Brain microvascular endothelial cell (primary cell): ENCODE results near the gene ENOX1.
"Not testable (repeated sequence)": the region's sequence is repeated elsewhere in the genome, so short reads cannot be mapped to it uniquely, and the experiment has no call there.

Experiments used
- DNase-seq: peaks from one replicate; pipeline ENCODE4 v3.0.0-alpha.2; 2020
- H3K27ac ChIP-seq: fragments of 250-450 bp; sonication (Bioruptor Pico); 2 replicates; pipeline ENCODE4 v1.5.1; 2020; ENCODE audit warnings: mild to moderate bottlenecking, moderate library complexity
- H3K27me3 ChIP-seq: fragments of 250-450 bp; sonication (Bioruptor Pico); replicated peaks from 2 replicates; pipeline ENCODE4 v1.5.1; 2020; ENCODE audit warnings: mild to moderate bottlenecking
- H3K36me3 ChIP-seq: fragments of 250-450 bp; sonication (Bioruptor Pico); replicated peaks from 2 replicates; pipeline ENCODE4 v1.5.1; 2020; ENCODE audit warnings: mild to moderate bottlenecking
- H3K4me3 ChIP-seq: 2 replicates; pipeline ENCODE4 v1.5.1; 2011; ENCODE audit warnings: low read depth, mild to moderate bottlenecking, control low read depth, low read length, moderate library complexity
- in situ Hi-C: cut with HindIII; loops from 2 replicates; pipeline ENCODE4 v1.10.0; 2017; ENCODE audit warnings: low sequenced_read_pairs, low pct_ligation_motif_present
- TF ChIP-seq, protein P1 (sequence below): IDR thresholded peaks from 2 replicates; pipeline ENCODE4 v1.5.1; 2011; ENCODE audit warnings: low read depth, mild to moderate bottlenecking, moderate library complexity, low read length, control low read depth, inconsistent platforms; ENCODE audit errors: missing control alignments

The ENOX1 gene

DNA sequence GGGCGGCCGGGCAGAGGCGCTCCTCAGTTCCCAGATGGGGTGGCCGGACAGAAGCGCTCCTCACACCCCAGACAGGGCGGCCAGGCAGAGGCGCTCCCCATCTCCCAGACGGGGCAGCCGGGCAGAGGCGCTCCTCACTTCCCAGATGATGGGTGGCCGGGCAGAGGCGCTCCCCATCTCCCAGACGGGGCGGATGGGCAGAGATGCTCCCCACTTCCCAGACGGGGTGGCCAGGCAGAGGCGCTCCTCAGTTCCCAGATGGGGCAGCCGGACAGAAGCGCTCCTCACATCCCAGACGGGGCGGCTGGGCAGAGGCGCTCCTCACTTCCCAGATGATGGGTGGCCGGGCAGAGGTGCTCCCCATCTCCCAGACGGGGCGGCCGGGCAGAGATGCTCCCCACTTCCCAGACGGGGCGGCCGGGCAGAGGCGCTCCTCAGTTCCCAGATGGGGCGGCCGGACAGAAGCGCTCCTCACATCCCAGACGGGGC, 370.8 kb downstream of the ENOX1 start:
- H3K36me3 ChIP-seq, DNase-seq, H3K27ac ChIP-seq, H3K4me3 ChIP-seq, in situ Hi-C loops, H3K27me3 ChIP-seq: not testable (repeated sequence)

DNA sequence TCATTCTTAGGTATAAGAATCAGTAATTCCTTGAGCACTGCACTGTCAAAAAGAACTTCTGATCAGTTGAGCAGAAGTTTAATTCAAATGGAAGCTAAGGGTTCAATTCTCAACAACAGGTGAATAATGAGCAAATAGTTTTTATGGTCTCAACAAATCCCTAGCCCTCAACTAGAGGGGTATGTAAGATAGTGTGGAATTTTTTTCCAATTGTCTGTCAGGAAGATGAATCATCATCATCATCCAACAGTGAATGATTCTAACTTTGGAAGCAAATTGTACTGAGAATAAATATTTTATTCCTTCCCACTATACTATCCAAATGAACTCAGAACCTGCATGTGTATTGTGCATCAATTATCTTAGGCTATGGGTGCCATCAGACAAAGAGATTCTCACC, 372.7 kb downstream of the ENOX1 start:
- TF ChIP-seq, protein P1, sequence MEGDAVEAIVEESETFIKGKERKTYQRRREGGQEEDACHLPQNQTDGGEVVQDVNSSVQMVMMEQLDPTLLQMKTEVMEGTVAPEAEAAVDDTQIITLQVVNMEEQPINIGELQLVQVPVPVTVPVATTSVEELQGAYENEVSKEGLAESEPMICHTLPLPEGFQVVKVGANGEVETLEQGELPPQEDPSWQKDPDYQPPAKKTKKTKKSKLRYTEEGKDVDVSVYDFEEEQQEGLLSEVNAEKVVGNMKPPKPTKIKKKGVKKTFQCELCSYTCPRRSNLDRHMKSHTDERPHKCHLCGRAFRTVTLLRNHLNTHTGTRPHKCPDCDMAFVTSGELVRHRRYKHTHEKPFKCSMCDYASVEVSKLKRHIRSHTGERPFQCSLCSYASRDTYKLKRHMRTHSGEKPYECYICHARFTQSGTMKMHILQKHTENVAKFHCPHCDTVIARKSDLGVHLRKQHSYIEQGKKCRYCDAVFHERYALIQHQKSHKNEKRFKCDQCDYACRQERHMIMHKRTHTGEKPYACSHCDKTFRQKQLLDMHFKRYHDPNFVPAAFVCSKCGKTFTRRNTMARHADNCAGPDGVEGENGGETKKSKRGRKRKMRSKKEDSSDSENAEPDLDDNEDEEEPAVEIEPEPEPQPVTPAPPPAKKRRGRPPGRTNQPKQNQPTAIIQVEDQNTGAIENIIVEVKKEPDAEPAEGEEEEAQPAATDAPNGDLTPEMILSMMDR: no peak
- no peak overlapping the region for H3K27ac ChIP-seq
- no peak overlapping the region for H3K4me3 ChIP-seq
- DNase-seq: no peak
- no peaks in the 10 kb centered on the region for H3K27me3 ChIP-seq
- in situ Hi-C loops: no loop called here
- H3K36me3 ChIP-seq: no peaks in the 10 kb centered on the region

- in situ Hi-C loops: no loop called here
- Histone ChIP-seq H3K27me3 (no peaks in the 10 kb centered on the region), H3K4me3 (no peak overlapping the region), H3K36me3 (no peaks in the 10 kb centered on the region), H3K27ac (no peak overlapping the region)
- no peak for DNase-seq
- TF ChIP-seq, protein P1: no peak
These were observed 375.0 kb downstream of the ENOX1 start for GRCh38 chr13:43411741-43412140.

DNA sequence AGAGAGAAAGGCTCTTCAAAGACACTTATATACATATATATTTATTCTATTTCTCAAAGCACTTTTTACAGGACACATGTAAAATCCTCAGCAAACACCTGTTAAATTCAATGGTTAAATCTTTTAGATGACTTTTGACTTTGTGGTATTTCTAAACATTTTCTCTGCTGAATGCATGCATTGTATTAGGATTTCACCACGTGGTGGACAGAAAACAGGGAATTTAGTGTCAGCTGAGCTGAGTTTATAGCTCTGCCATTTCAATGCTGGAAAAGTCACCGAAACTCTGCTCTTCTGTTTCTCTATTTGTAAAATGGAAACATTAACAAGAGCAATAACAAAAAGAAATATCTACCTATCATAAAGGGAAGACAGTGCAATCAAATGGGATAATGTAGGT, 375.6 kb downstream of the ENOX1 start:
- DNase-seq: no peak
- no peaks in the 10 kb centered on the region for H3K27me3 ChIP-seq
- no peaks in the 10 kb centered on the region for H3K36me3 ChIP-seq
- in situ Hi-C loops: no loop called here
- TF ChIP-seq, protein P1: no peak
- H3K27ac ChIP-seq: no peak overlapping the region
- no peak overlapping the region for H3K4me3 ChIP-seq

DNA sequence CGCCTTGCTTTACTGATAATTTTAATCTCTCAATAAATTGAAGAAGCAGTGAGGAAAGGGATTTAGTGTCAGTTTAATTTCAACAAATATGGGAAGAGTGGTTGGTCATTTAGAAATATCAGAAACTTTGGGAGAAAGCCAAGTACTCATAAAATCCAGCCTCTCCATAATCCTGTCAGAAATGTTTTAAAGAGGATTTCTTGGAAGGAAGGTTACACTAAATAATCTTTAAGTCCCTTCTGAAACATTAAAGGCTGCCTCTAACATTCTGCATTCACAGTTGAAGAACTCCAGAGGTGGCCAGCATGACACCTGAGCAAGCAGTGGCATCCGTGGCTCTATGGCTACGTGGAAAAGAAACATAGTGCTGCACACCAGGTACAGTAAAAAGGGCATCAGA, 378.5 kb downstream of the ENOX1 start:
- in situ Hi-C loops: no loop called here
- no peaks in the 10 kb centered on the region for H3K36me3 ChIP-seq
- no peak for DNase-seq
- no peak overlapping the region for H3K27ac ChIP-seq
- no peak overlapping the region for H3K4me3 ChIP-seq
- TF ChIP-seq, protein P1: no peak
- no peaks in the 10 kb centered on the region for H3K27me3 ChIP-seq

DNA sequence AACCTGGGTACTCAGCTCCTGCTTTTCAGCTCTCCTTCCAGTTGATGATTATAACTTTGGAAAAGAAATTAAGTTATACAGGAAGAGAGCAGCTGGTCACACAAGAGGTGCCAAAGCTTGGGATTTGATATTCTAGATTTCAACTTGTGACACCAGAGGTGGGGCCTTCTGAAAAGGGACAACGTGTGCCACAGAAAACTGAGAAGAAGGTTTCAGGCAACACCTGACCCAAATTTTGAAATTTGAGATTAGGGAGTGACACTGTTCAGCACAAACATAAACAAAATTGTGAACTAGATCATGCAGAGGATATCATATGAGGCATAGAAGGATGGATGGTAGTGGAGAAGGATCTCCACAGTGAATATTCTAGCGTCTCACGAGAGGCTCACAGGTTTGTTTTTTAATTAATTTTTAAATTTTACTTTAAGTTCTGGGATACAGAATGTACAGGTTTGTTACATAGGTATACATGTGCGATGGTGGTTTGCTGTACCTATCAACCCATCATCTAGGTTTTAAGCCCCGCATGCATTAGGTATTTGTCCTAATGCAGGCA, 379.7 kb downstream of the ENOX1 start:
- TF ChIP-seq, protein P1: no peak
- no peak overlapping the region for H3K27ac ChIP-seq
- DNase-seq: no peak
- no peaks in the 10 kb centered on the region for H3K36me3 ChIP-seq
- no peaks in the 10 kb centered on the region for H3K27me3 ChIP-seq
- in situ Hi-C loops: no loop called here
- H3K4me3 ChIP-seq: no peak overlapping the region
